ENCODE measurements around the gene PDSS1.
A peak's percentile ranks its signal among the peaks of the same experiment; 100 is the strongest.

The PDSS1 gene

DNA sequence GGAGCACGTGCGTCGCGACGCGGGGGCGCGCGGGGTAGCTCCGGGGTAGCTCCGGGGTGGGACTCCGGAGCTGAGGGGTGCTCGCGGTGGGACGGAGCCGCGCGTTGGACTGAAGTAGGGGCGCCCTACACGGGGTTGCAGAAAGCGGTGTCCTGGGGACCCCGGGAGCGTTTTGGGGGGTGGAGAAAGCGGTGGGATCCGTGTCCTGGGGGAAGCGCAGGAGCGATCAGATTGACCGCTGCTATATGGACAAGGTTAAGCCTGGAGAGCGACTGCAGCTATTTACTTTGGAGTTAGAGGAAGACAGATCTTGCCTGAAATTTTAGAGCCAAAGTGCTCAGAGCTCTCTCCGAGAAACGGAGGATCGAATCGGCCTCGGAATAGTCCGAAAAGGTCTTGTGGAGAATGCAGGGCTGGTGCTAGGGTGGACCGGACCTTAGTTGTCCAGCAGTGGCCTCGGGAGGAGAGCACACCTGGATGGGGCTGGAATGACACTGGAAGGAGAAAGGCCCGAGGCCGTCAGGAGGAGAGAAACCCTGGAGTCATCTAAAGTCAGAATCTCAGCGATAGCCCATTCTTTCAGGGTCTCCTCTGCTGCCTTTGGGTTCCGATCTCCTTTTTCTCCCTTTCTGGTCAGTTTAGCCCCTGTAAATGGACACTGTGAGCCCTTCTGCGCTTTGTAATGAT lies 564 bp downstream of the PDSS1 start:
- H3K4me3 ChIP-seq (ENCODE audit: low read depth, low read length), result peak overlapping the region; percentile 80
- no peak for DNase-seq (ENCODE audit: low read depth)

DNA sequence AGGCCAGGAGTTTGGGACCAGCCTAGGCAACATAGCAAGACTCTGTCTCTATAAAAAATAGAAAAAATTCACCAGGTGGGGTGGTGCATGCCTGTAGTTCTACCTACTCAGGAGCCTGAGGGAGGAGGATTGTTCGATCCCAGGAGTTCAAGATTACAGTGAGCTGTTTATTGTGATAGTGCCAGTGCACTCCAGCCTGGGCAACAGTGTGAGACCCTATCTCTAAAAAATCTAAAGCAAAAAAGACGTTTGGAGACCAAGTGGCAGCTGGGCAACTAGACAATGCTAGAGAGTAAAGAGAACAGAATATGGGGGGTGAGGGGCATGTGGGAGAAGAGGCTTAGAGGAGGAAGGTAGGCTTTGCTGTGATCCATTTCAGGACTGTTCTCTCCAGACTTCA lies 1.4 kb downstream of the PDSS1 start:
- no peak for DNase-seq (ENCODE audit: low read depth)
- no peak overlapping the region for H3K4me3 ChIP-seq (ENCODE audit: low read depth, low read length)

DNA sequence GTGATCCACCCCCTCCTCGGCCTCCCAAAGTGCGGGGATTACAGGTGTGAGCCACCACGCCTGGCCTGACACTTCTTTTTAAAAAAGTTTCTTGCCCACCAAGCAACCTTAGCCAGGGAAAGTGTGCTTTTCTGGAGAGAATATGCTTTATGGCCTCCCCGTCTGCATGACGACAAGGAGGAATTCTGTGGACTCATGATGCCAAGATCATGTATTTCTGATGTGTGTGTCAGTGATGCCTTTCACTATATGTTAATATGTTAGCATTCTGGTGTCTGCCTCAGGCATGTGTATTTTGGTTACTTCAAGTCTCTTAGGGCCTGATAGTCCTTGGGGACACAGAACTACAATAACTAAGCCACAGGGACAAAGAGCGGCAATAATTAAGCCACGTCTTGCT lies 2.1 kb downstream of the PDSS1 start:
- H3K4me3 ChIP-seq (ENCODE audit: low read depth, low read length), result no peak overlapping the region
- no peak for DNase-seq (ENCODE audit: low read depth)

DNA sequence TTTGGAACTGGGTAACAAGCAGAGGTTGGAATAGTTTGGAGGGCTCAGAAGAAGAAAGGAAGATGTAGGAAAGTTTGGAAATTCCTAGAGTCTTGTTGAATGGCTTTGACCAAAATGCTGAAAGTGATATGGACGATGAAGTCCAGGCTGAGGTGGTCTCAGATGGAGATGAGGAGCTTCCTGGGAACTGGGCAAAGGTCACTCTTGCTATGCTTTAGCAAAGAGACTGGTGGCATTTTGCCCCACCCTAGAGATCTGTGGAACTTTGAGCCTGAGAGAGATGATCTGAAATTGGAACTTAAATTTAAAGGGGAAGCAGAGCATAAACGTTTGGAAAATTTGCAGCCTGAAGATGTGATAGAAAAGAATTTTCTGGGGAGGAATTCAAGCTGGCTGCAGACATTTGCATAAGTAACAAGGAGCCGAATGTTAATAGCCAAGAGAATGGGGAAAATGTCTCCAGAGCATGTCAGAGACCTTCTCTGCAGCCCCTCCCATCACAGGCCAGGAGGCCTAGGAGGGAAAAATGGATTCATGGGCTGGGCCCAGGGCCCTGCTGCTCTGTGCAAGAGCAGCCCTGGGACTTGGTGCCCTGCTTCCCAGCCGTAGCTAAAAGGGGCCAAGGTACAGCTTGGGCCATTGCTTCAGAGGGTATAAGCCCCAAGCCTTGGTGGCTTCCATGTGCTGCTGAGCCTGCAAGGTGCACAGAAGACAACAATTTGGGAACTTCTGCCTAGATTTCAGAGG lies 3.6 kb downstream of the PDSS1 start:
- no peak for DNase-seq (ENCODE audit: low read depth)
- H3K4me3 ChIP-seq (ENCODE audit: low read depth, low read length), result no peak overlapping the region

DNA sequence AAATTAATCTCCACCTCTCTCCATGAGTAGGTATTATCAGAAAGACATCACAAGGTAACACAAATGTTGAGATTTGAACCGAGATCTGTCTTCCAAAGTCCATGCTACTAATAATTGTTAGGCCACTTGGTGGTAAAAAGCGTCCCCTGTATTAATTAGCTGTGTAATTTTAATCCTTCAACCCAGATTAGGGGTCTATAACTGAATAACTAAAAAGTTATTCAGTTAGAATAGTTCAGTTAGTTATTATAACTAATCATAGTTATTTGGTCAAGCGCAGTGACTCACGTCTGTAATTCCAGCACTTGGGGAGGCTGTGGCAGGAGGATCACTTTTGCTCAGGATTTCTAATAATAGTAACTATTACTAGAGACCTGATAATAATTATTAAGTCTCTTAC lies 5.6 kb downstream of the PDSS1 start:
- no peak overlapping the region for H3K4me3 ChIP-seq (ENCODE audit: low read depth, low read length)

DNA sequence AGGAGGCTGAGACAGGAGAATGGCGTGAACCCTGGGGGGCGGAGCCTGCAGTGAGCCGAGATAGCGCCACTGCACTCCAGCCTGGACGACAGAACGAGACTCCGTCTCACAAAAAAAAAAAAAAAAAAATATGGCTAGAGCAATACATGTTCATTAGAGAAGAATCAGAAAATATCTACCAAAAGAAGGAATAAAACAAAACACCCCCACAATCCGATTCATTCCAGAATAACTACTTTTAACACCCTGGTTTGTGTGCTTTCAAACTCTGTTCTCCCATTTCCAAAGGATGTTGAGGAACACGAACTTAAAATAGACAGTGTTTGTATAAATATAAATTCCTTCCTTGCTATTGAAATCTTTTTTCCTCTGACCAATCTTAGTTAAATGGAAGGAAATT lies 6.5 kb downstream of the PDSS1 start:
- DNase-seq (ENCODE audit: low read depth), result no peak
- H3K4me3 ChIP-seq (ENCODE audit: low read depth, low read length), result no peak overlapping the region

More for the DNA sequence above, 5.6 kb downstream of the PDSS1 start:
- DNase-seq (ENCODE audit: low read depth), result no peak

DNA sequence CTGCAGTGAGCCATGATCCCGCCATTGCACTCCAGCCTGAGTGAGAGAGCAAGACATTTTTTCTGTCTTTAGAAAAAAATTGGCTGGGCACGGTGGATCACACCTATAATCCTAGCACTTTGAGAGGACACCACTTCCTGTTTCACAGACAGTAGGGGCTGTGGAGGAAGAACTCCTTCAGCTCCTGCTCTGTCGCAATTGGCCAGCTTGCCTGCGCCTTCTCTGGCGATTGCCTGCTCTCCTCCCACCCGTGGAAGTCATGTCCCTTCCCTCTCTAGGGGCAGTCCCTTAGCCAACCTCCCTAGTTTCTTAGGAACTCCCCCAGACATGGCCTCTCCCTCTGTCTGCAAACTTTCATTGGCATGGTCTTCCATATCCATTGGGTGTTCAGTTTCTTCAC lies 8.7 kb downstream of the PDSS1 start:
- no peak for DNase-seq (ENCODE audit: low read depth)
- no peak overlapping the region for H3K4me3 ChIP-seq (ENCODE audit: low read depth, low read length)

DNA sequence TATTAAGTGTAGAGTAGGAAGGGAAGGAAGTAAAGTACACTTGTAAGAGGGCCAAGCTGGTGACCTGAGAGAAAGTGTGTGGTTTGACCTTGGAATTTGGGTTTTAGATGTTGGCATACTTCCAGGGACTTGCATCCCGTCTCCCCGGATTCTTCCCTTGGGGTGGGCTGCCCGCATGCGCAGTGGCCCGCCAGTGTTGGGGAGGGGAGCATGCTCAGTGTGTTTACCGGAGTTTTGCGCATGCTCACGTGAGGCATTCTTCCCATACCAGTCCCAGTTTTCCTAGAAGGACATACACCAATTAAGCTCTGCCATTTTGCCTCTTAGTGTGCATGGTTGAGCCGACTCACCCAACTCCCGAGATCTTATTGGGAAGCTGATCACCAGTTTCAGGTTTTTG lies 9.4 kb downstream of the PDSS1 start:
- no peak overlapping the region for H3K4me3 ChIP-seq (ENCODE audit: low read depth, low read length)
- no peak for DNase-seq (ENCODE audit: low read depth)

DNA sequence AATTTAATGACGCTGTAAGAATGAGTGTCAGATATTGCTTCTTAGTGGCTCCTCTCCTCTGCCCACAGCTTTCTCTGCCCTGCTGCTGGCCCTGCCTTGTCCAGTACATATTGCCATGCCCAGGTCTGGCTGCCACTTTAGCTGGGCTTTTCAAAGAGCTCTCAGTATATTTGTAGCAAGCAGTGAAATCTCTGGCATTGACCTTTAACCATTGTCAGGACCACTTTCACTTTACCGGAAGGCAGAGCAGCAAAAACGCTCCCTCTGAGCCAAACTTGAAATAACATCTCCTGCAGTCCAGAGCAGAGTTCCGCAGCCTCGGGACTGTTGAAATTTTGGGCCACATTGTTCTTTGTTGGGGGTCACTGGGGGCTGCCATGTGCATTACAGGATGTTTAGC lies 13.8 kb downstream of the PDSS1 start:
- no peak for DNase-seq (ENCODE audit: low read depth)
- no peak overlapping the region for H3K4me3 ChIP-seq (ENCODE audit: low read depth, low read length)

DNA sequence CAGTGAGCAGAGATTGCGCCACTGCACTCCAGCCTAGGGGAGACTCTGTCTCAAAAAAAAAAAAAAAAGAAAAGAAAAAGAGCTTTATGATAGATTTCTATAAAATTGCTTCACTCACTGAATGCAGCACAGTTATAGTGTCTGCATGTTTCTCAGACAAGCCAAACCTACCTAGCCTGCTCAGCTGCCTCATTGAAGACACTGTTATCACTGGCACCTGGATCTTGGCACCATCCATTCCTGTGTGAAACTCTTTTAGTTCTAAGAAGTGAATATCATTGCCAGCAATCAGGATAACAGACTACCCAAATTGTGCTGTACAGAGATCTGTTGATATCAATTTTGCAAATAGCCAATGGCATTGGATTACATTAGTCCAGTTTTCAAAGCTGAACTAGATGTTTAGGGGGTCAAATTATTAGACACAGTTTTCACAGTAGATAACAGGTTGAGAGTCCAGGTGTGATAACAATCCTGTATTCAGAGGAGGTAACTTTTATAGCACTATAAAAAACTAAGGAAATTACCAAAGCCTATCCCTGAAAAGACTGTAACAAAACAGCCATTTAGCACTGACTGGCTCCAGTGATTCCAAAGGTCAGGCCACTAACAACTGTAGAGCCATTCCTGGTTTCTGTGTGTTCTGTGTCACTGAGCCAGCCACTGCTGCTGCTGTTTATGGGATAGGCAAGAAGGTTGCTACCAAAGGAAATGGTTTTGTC lies 17.1 kb downstream of the PDSS1 start:
- DNase-seq (ENCODE audit: low read depth), result no peak
- H3K4me3 ChIP-seq (ENCODE audit: low read depth, low read length), result no peak overlapping the region

DNA sequence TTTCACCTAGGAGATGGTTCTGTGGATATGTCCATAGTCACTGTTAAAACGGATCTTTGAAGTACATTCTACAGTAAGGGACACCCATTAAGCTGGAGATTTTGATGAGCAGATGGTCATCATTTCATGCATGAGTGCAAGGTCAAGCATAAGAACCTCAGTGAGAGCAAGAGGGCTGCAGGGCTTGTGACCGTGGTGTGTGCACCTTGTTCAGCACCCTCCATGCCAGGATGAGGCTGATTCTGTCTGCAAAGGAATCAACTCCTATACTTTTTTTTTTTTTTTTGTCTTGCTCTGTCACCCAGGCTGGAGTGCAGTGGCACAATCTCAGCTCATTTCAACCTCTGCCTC lies 17.6 kb downstream of the PDSS1 start:
- H3K4me3 ChIP-seq (ENCODE audit: low read depth, low read length), result no peak overlapping the region
- DNase-seq (ENCODE audit: low read depth), result no peak

DNA sequence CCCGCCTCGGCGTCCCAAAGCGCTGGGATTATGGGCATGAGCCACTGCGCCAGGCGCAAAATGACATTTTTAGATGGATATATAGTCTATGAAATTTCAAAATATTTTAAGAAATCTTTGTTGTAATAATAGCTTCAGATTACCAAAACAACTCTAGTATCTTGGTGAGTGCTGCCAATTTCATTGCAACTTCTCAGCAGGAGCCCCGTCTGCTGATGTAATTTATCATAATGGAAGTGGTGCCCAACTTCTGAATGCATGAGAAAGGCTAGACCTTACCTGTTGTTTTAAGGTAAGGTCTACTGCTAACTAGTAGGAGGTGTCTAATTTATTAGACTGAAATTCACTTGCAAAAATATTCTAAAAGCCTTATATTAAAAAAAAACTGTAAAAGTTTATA lies 20.0 kb downstream of the PDSS1 start:
- no peak overlapping the region for H3K4me3 ChIP-seq (ENCODE audit: low read depth, low read length)
- DNase-seq (ENCODE audit: low read depth), result no peak

DNA sequence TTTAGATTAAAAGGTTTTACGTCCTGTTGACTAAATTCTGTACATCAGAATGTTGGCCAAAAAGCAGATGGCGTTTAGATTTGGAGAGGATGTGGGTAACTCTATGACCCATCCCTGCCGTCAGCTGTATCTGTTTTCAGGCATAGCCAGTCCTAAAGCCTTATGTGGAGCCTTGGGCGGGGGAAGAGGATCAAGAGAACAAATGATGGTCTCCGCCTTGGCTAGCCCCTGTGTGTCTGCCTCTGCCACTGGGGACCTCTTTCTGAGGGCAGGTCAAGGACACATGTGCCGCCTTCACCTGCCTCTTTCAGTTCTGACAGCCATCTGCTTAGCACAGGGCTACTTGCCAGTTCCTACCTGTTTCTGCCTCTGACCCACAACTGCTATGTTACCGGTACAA lies 24.1 kb downstream of the PDSS1 start:
- DNase-seq (ENCODE audit: low read depth), result no peak
- no peak overlapping the region for H3K4me3 ChIP-seq (ENCODE audit: low read depth, low read length)

DNA sequence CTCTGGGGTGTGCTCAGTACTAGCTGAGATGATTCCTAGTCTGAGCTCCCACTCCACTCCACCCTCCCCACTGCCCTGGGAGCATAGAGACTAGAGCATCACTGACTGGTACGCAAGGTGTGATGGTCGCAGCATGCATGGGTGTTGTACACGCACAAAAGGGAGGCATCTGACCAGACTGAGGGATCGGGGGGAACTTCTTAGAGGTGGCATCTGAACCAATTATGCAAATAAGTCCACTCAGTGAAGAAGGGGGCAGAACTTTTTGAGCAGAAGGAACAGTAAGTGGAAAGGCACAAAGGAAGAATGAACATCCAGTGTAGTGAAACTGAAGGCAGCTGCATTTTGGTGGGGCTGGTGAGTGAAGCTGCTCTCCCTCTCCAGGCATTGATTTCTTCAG lies 25.5 kb downstream of the PDSS1 start:
- DNase-seq (ENCODE audit: low read depth), result no peak
- no peak overlapping the region for H3K4me3 ChIP-seq (ENCODE audit: low read depth, low read length)

DNA sequence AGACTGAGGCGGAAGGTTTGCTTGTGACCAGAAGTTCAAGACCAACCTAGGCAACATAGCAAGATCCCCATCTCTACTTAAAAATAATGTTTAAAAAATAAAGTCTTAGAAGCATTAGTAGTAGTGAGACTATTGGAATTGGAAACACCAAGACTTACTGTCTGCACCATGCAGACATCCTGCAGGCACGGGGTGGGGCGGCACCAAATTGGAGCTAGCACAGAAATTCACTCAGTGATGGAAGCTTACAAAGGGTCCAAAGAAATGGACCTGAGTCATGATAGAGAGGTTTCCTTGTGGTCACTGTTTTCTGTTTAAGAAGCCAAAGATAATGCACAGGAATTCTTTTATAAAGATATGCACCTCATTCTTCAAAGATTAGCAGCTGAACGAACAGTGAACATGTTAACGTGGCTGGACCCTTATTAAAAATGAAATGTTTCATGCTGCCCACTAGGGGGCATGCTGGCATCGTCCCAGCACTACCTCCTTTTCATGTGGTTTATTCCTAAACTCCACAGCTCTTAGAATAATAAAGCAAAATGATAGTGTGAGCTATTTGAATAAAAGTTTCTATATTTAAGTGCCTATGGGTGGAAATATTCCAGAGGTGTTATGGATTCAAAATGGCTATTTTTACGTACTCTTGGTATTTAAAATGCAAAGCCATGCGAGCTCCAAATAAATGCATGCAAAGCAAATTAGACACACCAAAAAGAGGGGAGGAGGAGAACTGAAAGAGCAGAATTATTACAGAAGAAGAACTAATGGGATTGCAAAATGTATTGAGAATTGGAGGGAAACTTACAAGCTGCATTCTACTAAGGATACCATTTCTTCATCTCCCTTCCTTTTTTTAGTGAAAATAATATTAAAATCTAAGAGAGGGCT lies 28.6 kb downstream of the PDSS1 start:
- DNase-seq (ENCODE audit: low read depth), result peak; percentile 16
- H3K4me3 ChIP-seq (ENCODE audit: low read depth, low read length), result no peak overlapping the region

DNA sequence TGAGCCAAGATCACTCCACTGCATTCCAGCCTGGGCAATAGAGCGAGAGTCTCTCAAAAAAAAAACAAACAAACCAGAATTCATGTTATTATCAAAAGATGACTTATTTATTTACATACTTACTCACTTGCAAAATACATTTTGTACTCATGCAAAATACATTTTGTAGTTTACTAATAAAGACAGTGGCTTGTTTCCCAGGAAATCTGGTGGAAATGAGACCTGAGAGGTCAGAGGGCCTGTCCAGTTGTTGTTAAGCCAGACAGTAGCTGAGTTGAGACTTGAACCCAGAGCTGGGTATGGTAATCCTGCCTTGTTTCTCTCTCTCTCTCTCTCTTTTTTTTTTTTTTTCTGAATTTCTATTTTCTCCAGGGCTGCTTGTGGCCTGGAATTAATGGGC lies 29.5 kb downstream of the PDSS1 start:
- DNase-seq (ENCODE audit: low read depth), result no peak
- H3K4me3 ChIP-seq (ENCODE audit: low read depth, low read length), result no peak overlapping the region

DNA sequence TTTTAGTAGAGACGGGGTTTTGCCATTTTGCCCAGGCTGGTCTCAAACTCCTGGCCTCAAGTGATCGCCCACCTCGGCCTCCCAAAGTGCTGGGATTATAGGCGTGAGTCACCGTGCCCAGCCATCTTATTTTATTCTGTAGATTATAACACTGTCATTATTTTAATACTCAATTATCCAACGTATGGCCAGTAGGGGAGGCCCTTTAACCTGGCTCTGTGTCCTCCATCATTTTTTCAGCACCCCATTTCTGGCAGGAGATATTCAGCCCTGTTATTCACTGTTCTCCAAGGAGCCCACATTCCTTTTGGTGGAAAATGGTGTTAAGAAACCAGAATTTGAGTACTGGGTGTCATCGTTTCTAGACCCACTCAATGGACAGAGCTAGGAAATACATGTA lies 31.5 kb downstream of the PDSS1 start:
- H3K4me3 ChIP-seq (ENCODE audit: low read depth, low read length), result no peak overlapping the region
- no peak for DNase-seq (ENCODE audit: low read depth)

DNA sequence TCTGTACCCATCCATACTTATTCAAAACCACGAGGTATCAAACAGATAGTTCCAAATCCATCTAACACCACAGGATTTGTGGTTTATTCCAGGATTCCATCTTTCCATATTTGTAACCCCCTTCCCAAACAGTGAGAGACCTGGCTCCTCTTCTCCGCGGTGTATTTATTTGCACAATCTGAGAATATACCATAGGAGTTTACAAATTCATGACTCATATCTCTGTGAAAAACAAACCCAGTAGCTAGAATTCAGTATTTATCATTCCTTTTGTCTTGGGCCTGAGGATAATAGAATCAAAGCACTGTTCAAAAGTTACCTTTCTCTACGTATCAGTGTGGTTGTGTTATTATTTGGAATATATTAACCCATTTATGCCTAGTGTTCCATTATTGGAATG lies 31.9 kb downstream of the PDSS1 start:
- DNase-seq (ENCODE audit: low read depth), result no peak
- H3K4me3 ChIP-seq (ENCODE audit: low read depth, low read length), result no peak overlapping the region

DNA sequence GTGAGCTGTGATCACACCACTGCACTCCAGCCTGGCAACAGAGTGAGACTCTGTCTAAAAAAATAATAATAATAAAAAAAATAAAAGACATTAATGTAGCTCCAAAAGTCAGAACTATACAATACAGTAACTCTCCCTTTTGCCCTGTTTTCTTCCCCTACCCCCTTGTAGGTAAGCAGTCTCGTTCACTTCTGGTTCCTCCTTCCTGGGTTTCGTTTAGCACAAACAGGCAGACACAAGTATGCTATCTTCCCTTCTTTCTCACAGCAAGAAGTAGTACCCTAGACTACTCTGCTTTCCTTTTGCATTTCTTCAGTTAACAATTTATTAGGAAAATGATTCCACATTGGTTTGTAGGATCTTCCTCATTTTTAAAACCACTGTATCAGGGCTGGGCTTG lies 33.1 kb downstream of the PDSS1 start:
- H3K4me3 ChIP-seq (ENCODE audit: low read depth, low read length), result no peak overlapping the region
- DNase-seq (ENCODE audit: low read depth), result no peak

Measured in skeletal muscle cell (primary cell).